ENCODE data around the gene PRR23A. TPM values are rescaled to one million over a fixed set of nuclear protein-coding genes. Genes with fewer than 3 reads are reported as not detected.

PRR23A gene
- total and polyA plus RNA-seq, 7 donors: not detected

- WGBS, 2 donors: 68 to 77% methylated on average over 5 of the region's 5 CpGs
- Histone ChIP-seq H3K27me3 (peaks cover 0 to 4% (median 0%) of the 10 kb centered on the region in 3 donors), H3K9me3 (no peaks in the 10 kb centered on the region), H3K4me3 (no peak overlapping the region), H3K36me3 (no peaks in the 10 kb centered on the region), H3K4me1 (no peaks in the 10 kb centered on the region), H3K27ac (no peak overlapping the region)
- no peak for DNase-seq
- intact Hi-C loops (cut with DNase I): no loop called here
- TF ChIP-seq CTCF (IDR thresholded peaks at IDR 0.05): no peak
- TF ChIP-seq EP300 (IDR thresholded peaks at IDR 0.05): no peak
- no peak for TF ChIP-seq POLR2AphosphoS5 (IDR thresholded peaks at IDR 0.05)
- no peak for TF ChIP-seq POLR2A (IDR thresholded peaks at IDR 0.05)
Observed at GRCh38 chr3:138974462-138974861, 31.6 kb downstream of the PRR23A start.

- no peak overlapping the region for H3K27ac ChIP-seq
- peaks cover 0 to 4% (median 0%) of the 10 kb centered on the region in 3 donors for H3K27me3 ChIP-seq
- H3K9me3 ChIP-seq: no peaks in the 10 kb centered on the region
- no peak overlapping the region for H3K4me3 ChIP-seq
- intact Hi-C loops (cut with DNase I): no loop called here
- no peaks in the 10 kb centered on the region for H3K36me3 ChIP-seq
- 90 to 91% methylated on average over 5 of the region's 5 CpGs for WGBS, 2 donors
- TF ChIP-seq EP300 (IDR thresholded peaks at IDR 0.05): no peak
- TF ChIP-seq CTCF (IDR thresholded peaks at IDR 0.05): no peak
- TF ChIP-seq POLR2AphosphoS5 (IDR thresholded peaks at IDR 0.05): no peak
- no peak for TF ChIP-seq POLR2A (IDR thresholded peaks at IDR 0.05)
- H3K4me1 ChIP-seq: no peaks in the 10 kb centered on the region
- no peak for DNase-seq
Observed at GRCh38 chr3:138972941-138973340, 33.1 kb downstream of the PRR23A start.

- Histone ChIP-seq H3K36me3 (no peaks in the 10 kb centered on the region), H3K27ac (no peak overlapping the region), H3K4me3 (no peak overlapping the region), H3K4me1 (no peaks in the 10 kb centered on the region), H3K9me3 (no peaks in the 10 kb centered on the region), H3K27me3 (peaks cover 0 to 4% (median 0%) of the 10 kb centered on the region in 3 donors)
- WGBS, 2 donors: 81 to 89% methylated on average over 6 of the region's 6 CpGs
- no peak for DNase-seq
- intact Hi-C loops (cut with DNase I): no loop called here
- TF ChIP-seq CTCF (IDR thresholded peaks at IDR 0.05) (no peak), EP300 (IDR thresholded peaks at IDR 0.05) (no peak), POLR2AphosphoS5 (IDR thresholded peaks at IDR 0.05) (no peak), POLR2A (IDR thresholded peaks at IDR 0.05) (no peak)
Observed at GRCh38 chr3:138971766-138972320, 34.2 kb downstream of the PRR23A start.

GRCh38 chr3:138964923-138965322, 41.1 kb downstream of the PRR23A start:
- Histone ChIP-seq H3K27me3 (peaks cover 14 to 29% (median 21%) of the 10 kb centered on the region in 3 donors), H3K4me1 (peaks cover 0 to 6% (median 3%) of the 10 kb centered on the region in 4 donors), H3K4me3 (no peak overlapping the region), H3K9me3 (peaks cover 0 to 15% (median under 1%) of the 10 kb centered on the region in 4 donors), H3K36me3 (no peaks in the 10 kb centered on the region), H3K27ac (no peak overlapping the region)
- intact Hi-C loops (cut with DNase I): no loop called here
- DNase-seq: no peak
- no peak for TF ChIP-seq POLR2AphosphoS5 (IDR thresholded peaks at IDR 0.05)
- TF ChIP-seq EP300 (IDR thresholded peaks at IDR 0.05): no peak
- no peak for TF ChIP-seq POLR2A (IDR thresholded peaks at IDR 0.05)
- no peak for TF ChIP-seq CTCF (IDR thresholded peaks at IDR 0.05)

GRCh38 chr3:138964264-138964663, 41.8 kb downstream of the PRR23A start:
- TF ChIP-seq POLR2AphosphoS5 (IDR thresholded peaks at IDR 0.05): no peak
- TF ChIP-seq POLR2A (IDR thresholded peaks at IDR 0.05): no peak
- TF ChIP-seq EP300 (IDR thresholded peaks at IDR 0.05): no peak
- TF ChIP-seq CTCF (IDR thresholded peaks at IDR 0.05): no peak
- Histone ChIP-seq H3K27ac (no peak overlapping the region), H3K4me1 (peaks cover 0 to 6% (median 3%) of the 10 kb centered on the region in 4 donors), H3K27me3 (peaks cover 15 to 35% (median 21%) of the 10 kb centered on the region in 3 donors), H3K9me3 (peaks cover 0 to 15% (median under 1%) of the 10 kb centered on the region in 4 donors), H3K4me3 (no peak overlapping the region), H3K36me3 (no peaks in the 10 kb centered on the region)
- WGBS, 2 donors: 71 to 88% methylated on average over 2 of the region's 2 CpGs
- DNase-seq: no peak
- intact Hi-C loops (cut with DNase I): no loop called here
